ENCODE measurements around the gene PCNP. TPM values are rescaled to one million over a fixed set of nuclear protein-coding genes. Genes with fewer than 3 reads are reported as not detected.

Gene PCNP
- 90.4 TPM for polyA plus RNA-seq (2013, experiment 1 of 2)
- polyA plus RNA-seq (2013, experiment 2 of 2) = 93.9 TPM

- WGBS = under 1% methylated on average over 35 of the region's 47 CpGs
- Histone ChIP-seq H2AK5ac (ENCODE audit: low read length, severe bottlenecking) (peak within 1 kb of the TSS; percentile 95), H3K23ac (ENCODE audit: low read length in 2 of 2) (peak within 1 kb of the TSS; percentile 70 to 98), H4K8ac (ENCODE audit: low read length) (peak within 1 kb of the TSS; percentile 96), H3K27ac (ENCODE audit: low read length, poor library complexity, severe bottlenecking) (peak within 1 kb of the TSS; percentile 99), H3K9ac (ENCODE audit: low read length) (peak within 1 kb of the TSS; percentile 97), H3K14ac (ENCODE audit: low read length in 2 of 2) (peak within 1 kb of the TSS; percentile 93), H2AFZ (ENCODE audit: low read depth, low read length) (peak within 1 kb of the TSS; percentile 93), H3K18ac (ENCODE audit: low read depth in 1 of 2, low read length in 2 of 2) (peak within 1 kb of the TSS; percentile 99 to 100), H3K4me3 (ENCODE audit: insufficient read depth in 1 of 2, low read depth in 1 of 2, low read length in 2 of 2) (peak within 1 kb of the TSS; percentile 93 to 99), H2BK5ac (ENCODE audit: low read depth, low read length, poor library complexity, severe bottlenecking) (peak within 1 kb of the TSS; percentile 90), H3K9me3 (ENCODE audit: control insufficient read depth, low read length) (no peaks in the 10 kb centered on the region), H3K4me2 (ENCODE audit: low read length, poor library complexity, severe bottlenecking) (peak within 1 kb of the TSS; percentile 86), H4K91ac (ENCODE audit: low read length) (peak within 1 kb of the TSS; percentile 97), H3K36me3 (ENCODE audit: control insufficient read depth in 1 of 2, insufficient read depth in 2 of 2, low read depth in 1 of 2, low read length in 2 of 2) (peaks cover 4 to 16% of the 10 kb centered on the region in 2 experiments), H3K79me1 (replicated peaks; ENCODE audit: low read length, poor library complexity, severe bottlenecking) (no peaks in the 10 kb centered on the region), H3K4ac (ENCODE audit: low read depth in 1 of 2, low read length in 2 of 2) (peak within 1 kb of the TSS; percentile 96 to 99), H3K27me3 (ENCODE audit: control insufficient read depth in 1 of 2, insufficient read depth in 1 of 2, low read length in 2 of 2) (no peaks in the 10 kb centered on the region), H2BK15ac (ENCODE audit: low read depth, poor library complexity, severe bottlenecking) (peak within 1 kb of the TSS; percentile 89), H2BK12ac (ENCODE audit: low read length in 2 of 2) (peak within 1 kb of the TSS; percentile 46 to 54), H3K4me1 (ENCODE audit: control insufficient read depth, insufficient read depth, low read depth, low read length) (peaks cover 2% of the 10 kb centered on the region), H2BK120ac (ENCODE audit: low read depth, low read length) (peak within 1 kb of the TSS; percentile 98)
- DNase-seq = peak; percentile 99
Observed at GRCh38 chr3:101573449-101574387, at the start of gene PCNP. PCNP (plus strand) TSS chr3:101574180; CDS start chr3:101574216, 36 bp downstream.

- Histone ChIP-seq H3K79me1 (replicated peaks; ENCODE audit: low read length, poor library complexity, severe bottlenecking) (no peaks in the 10 kb centered on the region), H3K27ac (ENCODE audit: low read length, poor library complexity, severe bottlenecking) (no peak overlapping the region), H3K9ac (ENCODE audit: low read length) (no peak overlapping the region), H3K4me2 (ENCODE audit: low read length, poor library complexity, severe bottlenecking) (no peak overlapping the region), H2BK15ac (ENCODE audit: low read depth, poor library complexity, severe bottlenecking) (no peak overlapping the region), H3K4ac (ENCODE audit: low read depth in 1 of 2, low read length in 2 of 2) (no peak overlapping the region), H3K23ac (ENCODE audit: low read length in 2 of 2) (no peak overlapping the region), H3K27me3 (ENCODE audit: control insufficient read depth in 1 of 2, insufficient read depth in 1 of 2, low read length in 2 of 2) (peaks cover 7 to 8% of the 10 kb centered on the region in 2 experiments), H3K36me3 (ENCODE audit: control insufficient read depth in 1 of 2, insufficient read depth in 2 of 2, low read depth in 1 of 2, low read length in 2 of 2) (no peaks in the 10 kb centered on the region), H4K91ac (ENCODE audit: low read length) (no peak overlapping the region), H2BK12ac (ENCODE audit: low read length in 2 of 2) (no peak overlapping the region), H2AFZ (ENCODE audit: low read depth, low read length) (no peak overlapping the region), H2AK5ac (ENCODE audit: low read length, severe bottlenecking) (no peak overlapping the region), H3K18ac (ENCODE audit: low read depth in 1 of 2, low read length in 2 of 2) (no peak overlapping the region), H2BK120ac (ENCODE audit: low read depth, low read length) (no peak overlapping the region), H3K4me3 (ENCODE audit: insufficient read depth in 1 of 2, low read depth in 1 of 2, low read length in 2 of 2) (no peak overlapping the region), H3K14ac (ENCODE audit: low read length in 2 of 2) (no peak overlapping the region), H3K9me3 (ENCODE audit: control insufficient read depth, low read length) (no peaks in the 10 kb centered on the region), H2BK5ac (ENCODE audit: low read depth, low read length, poor library complexity, severe bottlenecking) (no peak overlapping the region), H3K4me1 (ENCODE audit: control insufficient read depth, insufficient read depth, low read depth, low read length) (no peaks in the 10 kb centered on the region), H4K8ac (ENCODE audit: low read length) (no peak overlapping the region)
- DNase-seq = no peak
- 87% methylated on average over 3 of the region's 4 CpGs for WGBS
Observed at GRCh38 chr3:101527441-101527840, 46.5 kb upstream of the PCNP start.

- WGBS = no CpG with 5 or more reads among the region's 1 CpG
- H3K4ac ChIP-seq (ENCODE audit: low read depth in 1 of 2, low read length in 2 of 2) = no peak overlapping the region
- no peaks in the 10 kb centered on the region for H3K36me3 ChIP-seq (ENCODE audit: control insufficient read depth in 1 of 2, insufficient read depth in 2 of 2, low read depth in 1 of 2, low read length in 2 of 2)
- no peaks in the 10 kb centered on the region for H3K9me3 ChIP-seq (ENCODE audit: control insufficient read depth, low read length)
- H4K91ac ChIP-seq (ENCODE audit: low read length) = no peak overlapping the region
- H2BK12ac ChIP-seq (ENCODE audit: low read length in 2 of 2) = no peak overlapping the region
- no peak overlapping the region for H2BK15ac ChIP-seq (ENCODE audit: low read depth, poor library complexity, severe bottlenecking)
- H2BK120ac ChIP-seq (ENCODE audit: low read depth, low read length) = no peak overlapping the region
- no peak overlapping the region for H2BK5ac ChIP-seq (ENCODE audit: low read depth, low read length, poor library complexity, severe bottlenecking)
- peaks cover 5 to 7% of the 10 kb centered on the region in 2 experiments for H3K27me3 ChIP-seq (ENCODE audit: control insufficient read depth in 1 of 2, insufficient read depth in 1 of 2, low read length in 2 of 2)
- no peak overlapping the region for H2AFZ ChIP-seq (ENCODE audit: low read depth, low read length)
- no peak overlapping the region for H3K9ac ChIP-seq (ENCODE audit: low read length)
- H3K79me1 ChIP-seq (replicated peaks; ENCODE audit: low read length, poor library complexity, severe bottlenecking) = no peaks in the 10 kb centered on the region
- no peak overlapping the region for H3K14ac ChIP-seq (ENCODE audit: low read length in 2 of 2)
- no peak overlapping the region for H4K8ac ChIP-seq (ENCODE audit: low read length)
- no peak overlapping the region for H3K23ac ChIP-seq (ENCODE audit: low read length in 2 of 2)
- H3K4me3 ChIP-seq (ENCODE audit: insufficient read depth in 1 of 2, low read depth in 1 of 2, low read length in 2 of 2) = no peak overlapping the region
- DNase-seq = no peak
- H3K27ac ChIP-seq (ENCODE audit: low read length, poor library complexity, severe bottlenecking) = no peak overlapping the region
- H2AK5ac ChIP-seq (ENCODE audit: low read length, severe bottlenecking) = no peak overlapping the region
- H3K4me2 ChIP-seq (ENCODE audit: low read length, poor library complexity, severe bottlenecking) = no peak overlapping the region
- H3K4me1 ChIP-seq (ENCODE audit: control insufficient read depth, insufficient read depth, low read depth, low read length) = no peaks in the 10 kb centered on the region
- no peak overlapping the region for H3K18ac ChIP-seq (ENCODE audit: low read depth in 1 of 2, low read length in 2 of 2)
Observed at GRCh38 chr3:101527906-101528305, 46.1 kb upstream of the PCNP start.

All from mesenchymal stem cell (in vitro differentiated cells and primary cell).